ENCODE measurements around the gene SULT1A1. TPM values are rescaled to one million over a fixed set of nuclear protein-coding genes. Genes with fewer than 3 reads are reported as not detected.

Gene SULT1A1
- total RNA-seq, 2 experiments from 2014 or later = 41.0 to 61.2 TPM

DNA sequence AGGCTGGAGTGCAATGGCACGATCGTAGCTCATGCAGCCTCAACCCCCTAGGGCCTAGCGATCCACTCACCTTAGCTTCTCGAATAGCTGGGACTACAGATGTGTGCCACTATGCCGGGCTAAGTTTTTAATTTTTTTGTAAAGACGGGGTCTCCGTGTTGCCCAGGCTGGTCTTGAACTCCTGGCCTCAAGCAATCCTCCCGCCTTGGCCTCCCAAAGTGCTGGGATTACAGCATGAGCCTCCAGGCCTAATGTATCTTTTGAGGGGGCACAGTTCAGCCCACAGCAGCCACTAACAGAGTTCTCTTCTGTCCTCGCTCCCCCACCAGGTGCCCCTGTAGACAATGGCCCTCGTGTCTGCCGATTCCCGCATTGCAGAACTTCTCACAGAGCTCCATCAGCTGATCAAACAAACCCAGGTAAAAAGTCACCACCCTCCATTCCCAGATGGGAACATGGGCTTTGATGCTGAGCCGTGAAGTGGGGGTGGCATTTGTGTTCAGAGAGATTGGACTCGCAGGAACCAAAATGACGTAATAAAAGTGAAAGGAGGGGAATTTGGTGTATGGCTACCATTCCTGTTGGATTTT, 29.0 kb downstream of the SULT1A1 start:
- no peaks in the 10 kb centered on the region for H3K9me2 ChIP-seq (ENCODE audit: insufficient read depth, low read length)
- H3K4me2 ChIP-seq (ENCODE audit: low read length) = no peak overlapping the region
- ChIA-PET POLR2A (no interaction called here), CTCF (ENCODE audit: unreplicated experiment) (interaction anchor here (0.6 kb wide), 1 partner anchor 13 kb away, joined by 3 read pairs; no protein-coding TSS in a partner anchor)
- H3K27ac ChIP-seq (ENCODE audit: low read depth, low read length, poor library complexity, severe bottlenecking) = no peak overlapping the region
- H3K36me3 ChIP-seq (ENCODE audit: insufficient read depth, low read length) = peaks cover 52% of the 10 kb centered on the region
- no peak for TF ChIP-seq EZH2phosphoT487 (IDR thresholded peaks at IDR 0.05; ENCODE audit: borderline replicate concordance, low read depth, low read length)
- TF ChIP-seq, protein P1, sequence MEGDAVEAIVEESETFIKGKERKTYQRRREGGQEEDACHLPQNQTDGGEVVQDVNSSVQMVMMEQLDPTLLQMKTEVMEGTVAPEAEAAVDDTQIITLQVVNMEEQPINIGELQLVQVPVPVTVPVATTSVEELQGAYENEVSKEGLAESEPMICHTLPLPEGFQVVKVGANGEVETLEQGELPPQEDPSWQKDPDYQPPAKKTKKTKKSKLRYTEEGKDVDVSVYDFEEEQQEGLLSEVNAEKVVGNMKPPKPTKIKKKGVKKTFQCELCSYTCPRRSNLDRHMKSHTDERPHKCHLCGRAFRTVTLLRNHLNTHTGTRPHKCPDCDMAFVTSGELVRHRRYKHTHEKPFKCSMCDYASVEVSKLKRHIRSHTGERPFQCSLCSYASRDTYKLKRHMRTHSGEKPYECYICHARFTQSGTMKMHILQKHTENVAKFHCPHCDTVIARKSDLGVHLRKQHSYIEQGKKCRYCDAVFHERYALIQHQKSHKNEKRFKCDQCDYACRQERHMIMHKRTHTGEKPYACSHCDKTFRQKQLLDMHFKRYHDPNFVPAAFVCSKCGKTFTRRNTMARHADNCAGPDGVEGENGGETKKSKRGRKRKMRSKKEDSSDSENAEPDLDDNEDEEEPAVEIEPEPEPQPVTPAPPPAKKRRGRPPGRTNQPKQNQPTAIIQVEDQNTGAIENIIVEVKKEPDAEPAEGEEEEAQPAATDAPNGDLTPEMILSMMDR (conservative IDR thresholded peaks at IDR 0.05; ENCODE audit: low read length) = no peak
- no peak overlapping the region for H3K4me3 ChIP-seq (ENCODE audit: low read depth, low read length, poor library complexity, severe bottlenecking)
- no peaks in the 10 kb centered on the region for H3K4me1 ChIP-seq (ENCODE audit: insufficient read depth, low read length, poor library complexity, severe bottlenecking)
- no peaks in the 10 kb centered on the region for H4K20me1 ChIP-seq (ENCODE audit: insufficient read depth, low read length)
- no peaks in the 10 kb centered on the region for H3K79me2 ChIP-seq (ENCODE audit: insufficient read depth, low read depth, low read length)
- H3K9me3 ChIP-seq (ENCODE audit: low read length) = no peaks in the 10 kb centered on the region
- BruUV-seq (replicated peaks) = no TSS peak
- H2AFZ ChIP-seq (ENCODE audit: low read length) = no peak overlapping the region
- DNase-seq (ENCODE audit: low spot score) = no peak
- intact Hi-C loops (cut with micrococcal nuclease; ENCODE audit: unreplicated experiment) = no loop called here

DNA sequence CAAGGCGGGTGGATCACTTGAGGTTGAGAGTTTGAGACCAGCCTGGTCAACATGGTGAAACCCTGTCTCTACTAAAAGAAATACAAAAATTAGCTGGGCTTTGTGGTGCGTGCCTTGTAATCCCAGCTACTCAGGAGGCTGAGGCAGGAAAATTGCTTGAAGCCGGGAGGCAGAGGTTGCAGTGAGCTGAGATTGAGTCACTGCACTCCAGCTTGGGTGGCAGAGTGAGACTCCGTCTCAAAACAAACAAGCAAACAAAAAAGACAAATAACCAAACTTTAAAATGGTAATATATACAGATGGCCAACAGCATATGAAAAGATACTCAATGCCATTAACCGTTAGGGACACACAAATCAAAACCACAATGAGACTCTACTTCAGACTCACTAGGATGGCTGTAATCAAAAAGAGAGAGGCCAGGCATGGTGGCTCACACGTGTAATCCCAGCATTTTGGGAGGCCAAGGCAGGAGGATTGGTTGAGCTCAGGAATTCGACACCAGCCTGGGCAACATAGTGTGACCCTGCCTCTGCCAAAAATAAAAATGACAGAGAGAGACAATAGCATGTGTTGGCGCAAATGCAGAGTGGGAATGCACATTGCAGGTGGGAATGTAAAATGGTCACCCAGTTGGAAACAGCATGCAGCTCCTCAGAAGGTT, 34.3 kb downstream of the SULT1A1 start:
- intact Hi-C loops (cut with micrococcal nuclease; ENCODE audit: unreplicated experiment) = no loop called here
- POLR2A ChIA-PET = no interaction called here
- Histone ChIP-seq H3K4me3 (ENCODE audit: low read depth, low read length, poor library complexity, severe bottlenecking) (no peak overlapping the region), H4K20me1 (ENCODE audit: insufficient read depth, low read length) (no peaks in the 10 kb centered on the region), H3K4me2 (ENCODE audit: low read length) (no peak overlapping the region), H3K27ac (ENCODE audit: low read depth, low read length, poor library complexity, severe bottlenecking) (no peak overlapping the region), H3K9me3 (ENCODE audit: low read length) (no peaks in the 10 kb centered on the region), H3K9me2 (ENCODE audit: insufficient read depth, low read length) (no peaks in the 10 kb centered on the region), H3K4me1 (ENCODE audit: insufficient read depth, low read length, poor library complexity, severe bottlenecking) (no peaks in the 10 kb centered on the region), H2AFZ (ENCODE audit: low read length) (no peak overlapping the region), H3K36me3 (ENCODE audit: insufficient read depth, low read length) (peaks cover 10% of the 10 kb centered on the region; the same call in 1 of the 2 replicates), H3K79me2 (ENCODE audit: insufficient read depth, low read depth, low read length) (no peaks in the 10 kb centered on the region)
- BruUV-seq (replicated peaks) = no TSS peak
- no peak for TF ChIP-seq EZH2phosphoT487 (IDR thresholded peaks at IDR 0.05; ENCODE audit: borderline replicate concordance, low read depth, low read length)
- DNase-seq (ENCODE audit: low spot score) = no peak
- CTCF ChIA-PET (ENCODE audit: unreplicated experiment) = no interaction called here

DNA sequence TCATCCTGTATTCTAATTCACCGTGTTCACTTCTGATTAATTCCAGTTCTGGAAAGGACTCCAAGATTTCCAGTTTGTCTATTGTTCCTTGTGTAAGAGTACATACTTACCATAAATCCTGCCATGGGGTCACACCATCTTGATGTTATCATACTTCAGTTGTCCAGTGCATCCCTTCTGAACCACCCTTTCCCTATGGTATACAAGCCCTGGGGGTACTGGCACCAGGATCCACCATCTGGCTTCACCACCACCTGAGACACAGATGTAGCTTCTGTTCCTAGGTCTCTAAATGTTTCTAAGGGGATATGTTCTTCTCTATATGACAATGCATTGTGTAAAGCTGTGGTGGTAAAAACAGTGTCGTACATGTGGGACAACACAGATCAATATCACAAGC, 34.9 kb downstream of the SULT1A1 start:
- H3K4me2 ChIP-seq (ENCODE audit: low read length) = no peak overlapping the region
- H3K9me3 ChIP-seq (ENCODE audit: low read length) = no peaks in the 10 kb centered on the region
- no peak for TF ChIP-seq EZH2phosphoT487 (IDR thresholded peaks at IDR 0.05; ENCODE audit: borderline replicate concordance, low read depth, low read length)
- TF ChIP-seq, protein P1 (conservative IDR thresholded peaks at IDR 0.05; ENCODE audit: low read length) = no peak
- ChIA-PET CTCF (ENCODE audit: unreplicated experiment) (no interaction called here), POLR2A (no interaction called here)
- H3K9me2 ChIP-seq (ENCODE audit: insufficient read depth, low read length) = no peaks in the 10 kb centered on the region
- BruUV-seq (replicated peaks) = no TSS peak
- no peaks in the 10 kb centered on the region for H3K4me1 ChIP-seq (ENCODE audit: insufficient read depth, low read length, poor library complexity, severe bottlenecking)
- no peak overlapping the region for H3K4me3 ChIP-seq (ENCODE audit: low read depth, low read length, poor library complexity, severe bottlenecking)
- intact Hi-C loops (cut with micrococcal nuclease; ENCODE audit: unreplicated experiment) = no loop called here
- no peak overlapping the region for H3K27ac ChIP-seq (ENCODE audit: low read depth, low read length, poor library complexity, severe bottlenecking)
- peaks cover 6% of the 10 kb centered on the region; the same call in 1 of the 2 replicates for H3K36me3 ChIP-seq (ENCODE audit: insufficient read depth, low read length)
- no peaks in the 10 kb centered on the region for H3K79me2 ChIP-seq (ENCODE audit: insufficient read depth, low read depth, low read length)
- DNase-seq (ENCODE audit: low spot score) = no peak
- H2AFZ ChIP-seq (ENCODE audit: low read length) = no peak overlapping the region
- H4K20me1 ChIP-seq (ENCODE audit: insufficient read depth, low read length) = no peaks in the 10 kb centered on the region
